NOMO-1 (cell line): ENCODE data around the gene HECTD1.
"Not testable (repeated sequence)": the region's sequence is repeated elsewhere in the genome, so short reads cannot be mapped to it uniquely, and the experiment has no call there.

Experiments
- DNase-seq, 2 experiments: peaks; one replicate each; lab custom pipeline; 2025; ENCODE audit not compliant: unreplicated experiment in 2 of 2; lab: John Stamatoyannopoulos, UW

Gene HECTD1

GRCh38 chr14:31229009-31229408 lies 21.4 kb upstream of the HECTD1 start:
- DNase-seq: peak; percentile 43 to 71

GRCh38 chr14:31228533-31228932 lies 20.9 kb upstream of the HECTD1 start:
- DNase-seq: peak in 1 of 2 experiments; percentile 31

GRCh38 chr14:31224808-31225207 lies 17.2 kb upstream of the HECTD1 start:
- no peak for DNase-seq

- DNase-seq: no peak
These were observed 15.7 kb upstream of the HECTD1 start for GRCh38 chr14:31223331-31223730.

- DNase-seq: no peak
These were observed 15.2 kb upstream of the HECTD1 start for GRCh38 chr14:31222834-31223233.

GRCh38 chr14:31221266-31221665 lies 13.7 kb upstream of the HECTD1 start:
- DNase-seq: no peak

GRCh38 chr14:31219169-31219568 lies 11.6 kb upstream of the HECTD1 start:
- no peak for DNase-seq

GRCh38 chr14:31216359-31216758 lies 8.8 kb upstream of the HECTD1 start:
- no peak for DNase-seq

- DNase-seq: no peak
These were observed 5.3 kb upstream of the HECTD1 start for GRCh38 chr14:31212893-31213292.

GRCh38 chr14:31209605-31210004 lies 2.0 kb upstream of the HECTD1 start:
- no peak for DNase-seq

GRCh38 chr14:31208546-31209424 lies 1.2 kb upstream of the HECTD1 start:
- no peak for DNase-seq

GRCh38 chr14:31207287-31207754 lies 272 bp downstream of the HECTD1 start:
- no peak for DNase-seq

- DNase-seq: peak in 1 of 2 experiments; percentile 47
These were observed 882 bp downstream of the HECTD1 start for GRCh38 chr14:31206536-31207286.

GRCh38 chr14:31205681-31206535 lies 1.7 kb downstream of the HECTD1 start:
- peak in 1 of 2 experiments; percentile 47 for DNase-seq

- no peak for DNase-seq
These were observed 2.7 kb downstream of the HECTD1 start for GRCh38 chr14:31204593-31205534.

GRCh38 chr14:31203899-31204592 lies 3.5 kb downstream of the HECTD1 start:
- DNase-seq: not testable (repeated sequence)

GRCh38 chr14:31203414-31203742 lies 4.2 kb downstream of the HECTD1 start:
- DNase-seq: no peak

GRCh38 chr14:31201111-31201510 lies 6.5 kb downstream of the HECTD1 start:
- DNase-seq: no peak

- DNase-seq: no peak
These were observed 6.9 kb downstream of the HECTD1 start for GRCh38 chr14:31200702-31200990.
